GM21381 (cell line): ENCODE results near the gene MYL4.
A peak's percentile ranks its signal among the peaks of the same experiment; 100 is the strongest.
"Not testable (repeated sequence)": the region's sequence is repeated elsewhere in the genome, so short reads cannot be mapped to it uniquely, and the experiment has no call there.

Experiments
- ATAC-seq: cut with Tn5 transposase; IDR thresholded peaks from one replicate; pipeline ENCODE4 v1.9.1; 2021; ENCODE audit warnings: mild to moderate bottlenecking, moderate library complexity; ENCODE audit not compliant: unreplicated experiment

Gene MYL4

DNA sequence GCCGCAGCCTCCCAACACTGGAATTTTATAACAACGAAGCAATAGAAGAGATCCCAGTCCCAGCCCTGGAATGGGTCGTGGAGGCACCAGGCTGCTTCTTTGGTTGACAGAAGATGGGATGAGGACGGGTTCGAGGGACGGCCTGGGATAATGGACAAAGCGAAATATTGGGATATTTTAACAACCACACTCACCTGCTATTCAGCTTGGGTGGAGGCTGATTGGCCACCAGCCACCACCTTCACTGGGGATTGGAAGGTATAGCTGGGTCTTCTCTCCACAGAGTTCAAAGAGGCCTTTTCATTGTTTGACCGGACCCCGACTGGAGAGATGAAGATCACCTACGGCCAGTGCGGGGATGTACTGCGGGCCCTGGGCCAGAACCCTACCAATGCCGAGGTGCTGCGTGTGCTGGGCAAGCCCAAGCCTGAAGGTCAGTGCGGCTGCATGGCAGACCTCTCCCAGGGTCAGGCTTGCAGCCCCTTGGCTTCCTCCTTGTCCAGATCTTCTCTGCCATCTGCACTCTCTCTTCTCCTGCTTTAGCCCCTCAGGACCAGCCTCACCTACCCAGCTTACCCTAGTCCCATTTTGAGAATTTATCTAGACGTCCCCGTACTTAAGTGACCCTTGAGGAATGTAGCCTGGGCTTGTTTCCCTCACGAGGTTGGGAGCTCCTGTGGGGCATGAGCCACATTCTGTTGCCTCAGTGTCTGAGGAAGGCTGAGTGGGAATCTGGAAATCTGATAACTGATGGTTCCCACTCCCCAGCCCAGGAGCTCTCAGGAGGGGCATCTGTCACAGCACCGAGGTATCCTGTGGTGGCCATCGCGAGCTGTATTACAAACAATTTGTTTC lies 10.7 kb downstream of the MYL4 start:
- ATAC-seq = no peak

DNA sequence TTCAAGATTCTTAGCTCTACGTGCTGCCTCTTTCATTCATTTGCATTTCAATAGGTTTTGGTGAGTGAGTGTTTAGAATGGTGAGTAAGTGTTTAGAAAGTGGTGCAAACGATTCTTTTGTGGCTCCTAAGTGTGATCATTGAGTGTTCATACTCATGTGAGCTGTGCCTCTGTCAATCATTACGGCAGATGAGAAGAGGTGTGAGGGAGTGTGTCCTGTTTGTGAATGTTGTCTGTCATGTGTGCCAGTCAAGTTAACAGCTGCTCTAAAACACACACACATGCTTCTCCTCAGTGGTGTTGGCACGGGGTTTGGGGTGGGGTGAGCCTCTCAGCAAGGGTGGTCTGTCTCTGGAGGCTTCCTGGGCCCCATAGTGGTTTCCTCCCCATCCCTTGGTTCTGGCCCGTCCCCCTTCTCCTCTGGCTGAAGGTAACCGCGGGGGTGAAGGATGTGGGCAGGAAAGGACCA lies 11.4 kb downstream of the MYL4 start:
- no peak for ATAC-seq

DNA sequence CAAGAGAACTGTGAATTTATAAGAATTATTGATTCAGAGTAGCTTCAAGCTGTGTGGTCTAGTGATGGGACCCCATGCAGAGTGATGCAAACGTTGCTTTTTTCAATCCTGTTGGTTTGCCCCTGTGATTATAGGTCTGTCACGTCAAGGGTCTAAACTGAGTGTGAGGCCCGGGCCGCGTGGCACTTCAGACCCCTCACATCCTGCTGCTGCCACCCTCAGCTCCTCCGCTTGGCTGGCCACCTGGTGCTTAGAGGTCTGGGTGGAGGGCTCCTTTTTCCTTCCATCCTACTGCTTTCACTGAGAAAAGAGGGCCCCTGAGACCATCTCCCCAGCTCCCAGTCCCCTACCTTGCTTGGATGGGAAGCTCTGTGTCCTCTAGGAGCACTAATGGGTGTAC lies 12.0 kb downstream of the MYL4 start:
- ATAC-seq = no peak

DNA sequence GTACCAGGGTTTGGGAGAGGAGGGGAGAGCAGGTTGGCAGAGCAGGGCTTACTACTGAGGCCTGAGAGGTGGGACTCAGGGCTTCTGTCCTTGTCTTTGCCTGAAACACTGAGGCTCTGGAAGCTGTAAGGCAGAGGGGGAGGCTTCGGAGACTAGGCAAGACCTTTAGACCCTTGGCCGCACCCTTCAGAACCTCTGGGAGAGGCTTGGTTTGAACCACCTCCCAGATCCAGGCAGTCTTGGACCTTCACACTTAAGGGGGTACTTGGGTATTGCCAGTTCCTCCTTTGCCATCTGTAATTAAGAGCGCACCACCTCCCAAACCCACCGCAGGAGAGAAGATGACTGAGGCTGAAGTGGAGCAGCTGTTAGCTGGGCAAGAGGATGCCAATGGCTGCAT lies 12.9 kb downstream of the MYL4 start:
- no peak for ATAC-seq

DNA sequence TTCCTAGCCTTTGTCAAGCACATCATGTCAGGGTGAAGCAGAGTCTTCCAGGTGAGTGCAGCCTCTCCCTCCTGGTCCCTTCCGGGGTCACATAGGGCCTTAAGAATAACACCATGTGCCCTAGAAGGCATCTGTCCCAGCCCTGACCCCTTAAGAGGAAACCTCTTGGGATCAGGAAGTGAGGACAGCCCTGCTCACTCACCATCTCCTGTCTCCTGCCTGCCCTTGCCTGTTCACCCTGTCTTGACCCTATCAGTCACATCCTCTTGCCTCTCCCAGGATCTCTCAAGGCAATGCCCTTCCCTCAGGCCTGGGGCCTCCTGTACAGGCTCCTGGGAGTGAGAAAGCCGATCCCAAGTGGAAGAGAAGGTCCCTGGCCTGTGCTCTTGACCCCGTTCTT lies 13.9 kb downstream of the MYL4 start:
- no peak for ATAC-seq

DNA sequence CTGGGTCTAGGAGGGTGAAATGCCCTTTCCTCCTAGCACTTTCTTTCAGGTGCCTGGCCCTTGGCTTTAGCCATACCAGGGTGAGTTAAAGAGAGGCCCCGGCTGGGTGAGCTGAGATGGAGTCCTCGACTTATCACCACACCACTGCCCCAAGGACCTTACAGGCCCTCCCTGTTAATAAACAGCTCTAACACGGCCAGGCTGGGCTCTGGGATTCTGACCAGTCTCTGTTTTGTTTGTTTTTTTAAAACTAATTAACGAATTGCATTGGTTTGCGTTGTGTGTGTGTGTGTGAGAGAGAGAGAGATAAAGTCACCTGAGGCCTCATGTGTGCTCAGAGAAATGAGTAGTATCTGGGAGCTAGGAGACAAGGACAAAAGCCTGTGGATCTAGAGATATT lies 14.3 kb downstream of the MYL4 start:
- ATAC-seq = no peak

DNA sequence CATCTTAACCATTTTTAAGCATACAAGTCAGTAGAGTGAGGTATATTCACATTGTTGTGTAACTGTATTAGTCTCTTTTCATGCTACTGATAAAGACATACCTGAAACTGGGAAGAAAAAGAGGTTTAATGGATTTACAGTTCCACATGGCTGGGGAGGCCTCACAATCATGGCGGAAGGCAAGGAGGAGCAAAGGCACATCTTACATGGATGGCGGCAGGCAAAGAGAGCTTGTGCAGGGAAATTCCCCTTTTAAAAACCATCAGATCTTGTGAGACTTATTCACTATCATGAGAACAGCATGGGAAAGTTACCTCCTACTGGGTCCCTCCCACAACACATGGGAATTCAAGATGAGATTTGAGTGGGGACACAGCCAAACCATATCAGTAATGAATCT lies 14.9 kb downstream of the MYL4 start:
- ATAC-seq = not testable (repeated sequence)

DNA sequence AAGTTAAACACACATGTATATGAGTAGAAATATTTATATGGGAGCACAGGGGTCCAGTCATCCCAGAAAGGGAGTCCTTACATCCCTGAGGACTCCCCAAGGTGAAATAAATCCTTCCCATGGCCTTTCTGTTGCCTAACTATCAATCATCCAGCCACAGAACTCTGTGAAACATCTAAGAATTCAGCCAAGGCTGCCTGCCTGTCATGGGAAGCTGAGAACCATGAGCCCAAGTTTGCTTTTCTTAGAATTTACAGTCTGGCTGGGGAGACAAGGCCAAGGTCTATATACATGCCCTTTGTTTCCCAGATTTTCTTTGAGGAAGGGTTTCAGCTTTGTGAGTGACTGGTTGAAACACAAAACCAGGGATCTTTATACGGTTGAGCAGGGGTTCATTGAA lies 15.8 kb downstream of the MYL4 start:
- ATAC-seq = no peak

DNA sequence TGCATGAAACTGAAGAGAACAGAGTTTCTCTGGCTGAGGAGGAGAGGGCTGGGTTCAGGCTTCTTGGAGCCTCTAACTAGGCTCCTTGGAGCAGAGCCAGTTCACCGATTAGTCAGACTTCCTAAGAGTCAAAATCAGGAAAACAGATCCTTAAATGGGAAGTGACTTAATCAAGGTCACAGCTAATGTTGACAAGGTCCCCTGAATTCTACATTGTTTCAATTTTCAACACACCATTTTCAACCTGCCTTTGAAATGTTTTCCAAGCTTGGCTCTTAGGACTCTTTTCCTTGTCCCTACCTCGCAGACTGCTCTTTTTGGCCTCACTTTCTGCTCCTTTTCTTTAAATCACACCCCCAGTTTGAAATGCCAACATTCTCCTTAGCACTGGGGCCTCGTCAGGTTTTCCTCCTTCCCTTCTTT lies 16.3 kb downstream of the MYL4 start:
- no peak for ATAC-seq

DNA sequence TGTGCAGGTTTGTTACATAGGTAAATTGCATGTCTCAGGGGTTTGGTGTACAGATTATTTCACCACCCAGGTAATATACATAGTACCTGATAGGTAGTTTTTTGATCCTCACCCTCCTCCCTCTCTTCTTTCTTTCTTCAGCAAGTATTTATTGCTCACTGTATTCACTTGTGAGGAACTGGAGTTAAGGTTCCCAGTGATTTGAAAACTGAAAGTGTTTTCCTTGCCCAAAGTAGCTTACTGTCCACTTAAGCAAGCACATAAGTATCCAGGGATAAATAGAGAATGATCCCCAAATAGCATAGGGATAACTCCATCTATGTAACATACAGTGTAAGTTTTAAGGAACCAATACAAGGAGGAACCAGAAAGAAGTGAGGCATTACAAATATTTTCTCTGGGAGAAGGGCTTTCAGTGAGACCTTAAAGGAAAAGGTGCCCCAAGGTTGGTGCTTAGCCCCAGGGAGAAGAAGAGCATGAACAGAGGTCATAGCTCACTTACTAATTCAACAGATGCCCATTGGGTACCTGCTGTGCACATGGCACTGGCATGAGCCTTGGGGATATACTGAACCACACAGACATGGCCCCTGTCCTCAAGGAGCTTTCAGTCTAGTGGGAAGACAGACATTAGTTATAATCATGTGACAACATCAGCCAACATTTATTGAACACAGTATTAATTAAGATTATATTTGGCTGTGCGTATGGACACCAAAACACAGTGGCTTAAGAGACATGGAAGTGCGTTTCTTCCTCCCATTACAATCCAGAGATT lies 17.0 kb downstream of the MYL4 start:
- no peak for ATAC-seq

DNA sequence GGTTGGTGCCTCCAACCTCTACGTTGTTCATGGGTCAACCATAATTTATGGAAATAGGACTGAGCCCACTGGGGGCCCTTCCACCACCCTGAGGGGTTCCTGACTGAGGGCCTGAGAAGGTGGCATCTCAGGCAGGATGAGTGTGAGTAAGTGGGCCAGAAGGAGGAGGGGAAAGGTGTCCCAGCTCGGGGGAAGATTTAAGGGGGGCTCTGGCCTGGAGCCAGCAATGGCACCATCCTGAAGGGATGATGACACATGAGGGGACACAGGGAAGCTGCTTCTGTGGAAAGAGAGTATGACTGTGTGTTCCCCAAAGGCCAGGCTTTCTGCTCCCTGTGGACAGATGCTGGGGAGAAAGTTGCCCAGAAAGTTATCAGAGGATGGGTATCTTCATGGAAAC lies 18.7 kb downstream of the MYL4 start:
- no peak for ATAC-seq

DNA sequence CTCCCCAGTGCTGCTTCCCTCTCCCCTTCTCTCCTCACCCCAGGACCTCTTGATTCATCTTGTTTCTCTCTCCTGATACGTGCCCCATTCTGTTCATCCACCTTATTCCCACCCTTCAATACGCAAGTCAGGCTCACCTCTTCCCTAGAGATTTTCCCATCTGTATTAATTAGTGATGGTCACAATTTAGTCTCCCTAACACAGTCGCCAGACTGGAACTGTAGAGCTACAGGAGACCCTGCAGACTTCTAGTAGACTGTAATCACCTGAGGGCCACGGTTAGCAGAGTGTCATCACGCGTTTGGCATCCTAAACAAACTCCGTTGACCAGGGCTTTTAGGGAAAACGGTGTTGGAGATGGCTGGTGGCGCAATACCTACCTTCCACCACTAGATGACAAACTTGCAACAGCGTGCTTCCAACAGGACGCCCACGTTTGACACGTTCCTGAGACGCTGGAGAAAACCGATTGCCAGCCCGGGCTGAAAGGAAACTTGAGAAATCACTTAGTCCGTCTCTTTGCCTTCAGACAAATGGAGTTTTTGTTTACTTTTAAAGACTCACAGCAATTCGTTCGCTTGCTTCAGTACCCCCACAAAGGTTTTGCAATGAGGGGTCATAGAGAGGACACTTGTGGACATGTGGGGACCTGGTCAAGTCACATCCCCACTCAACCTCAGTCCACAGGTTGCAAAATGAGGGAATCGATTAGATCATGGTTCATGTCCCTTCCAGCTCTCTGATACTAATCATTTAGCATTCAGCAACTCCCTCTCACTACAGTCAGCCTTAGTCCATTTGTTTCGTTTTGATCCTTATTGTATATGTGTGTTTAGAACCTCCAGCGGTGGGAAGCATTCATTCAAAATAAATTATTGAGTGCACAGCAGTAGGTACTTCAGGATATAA lies 20.6 kb downstream of the MYL4 start:
- peak; percentile 92 for ATAC-seq

DNA sequence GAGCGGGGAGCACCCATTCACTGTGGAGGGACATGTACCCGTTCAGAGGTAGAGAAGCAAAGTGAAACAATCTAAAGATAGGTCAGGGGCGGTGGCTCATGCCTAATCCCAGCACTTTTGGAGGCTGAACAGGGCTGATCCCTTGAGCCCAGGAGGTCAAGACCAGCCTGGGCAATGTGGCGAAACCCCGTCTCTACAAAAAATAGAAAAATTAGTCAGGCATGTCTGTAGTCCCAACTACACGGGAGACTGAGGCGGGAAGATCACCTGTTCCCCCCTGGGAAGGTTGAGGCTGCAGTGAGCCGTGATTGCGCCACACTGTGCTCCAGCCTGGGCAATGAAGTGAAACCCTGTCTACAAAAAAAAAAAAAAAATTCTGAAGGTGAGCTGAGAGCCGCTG lies 21.7 kb downstream of the MYL4 start:
- no peak for ATAC-seq

DNA sequence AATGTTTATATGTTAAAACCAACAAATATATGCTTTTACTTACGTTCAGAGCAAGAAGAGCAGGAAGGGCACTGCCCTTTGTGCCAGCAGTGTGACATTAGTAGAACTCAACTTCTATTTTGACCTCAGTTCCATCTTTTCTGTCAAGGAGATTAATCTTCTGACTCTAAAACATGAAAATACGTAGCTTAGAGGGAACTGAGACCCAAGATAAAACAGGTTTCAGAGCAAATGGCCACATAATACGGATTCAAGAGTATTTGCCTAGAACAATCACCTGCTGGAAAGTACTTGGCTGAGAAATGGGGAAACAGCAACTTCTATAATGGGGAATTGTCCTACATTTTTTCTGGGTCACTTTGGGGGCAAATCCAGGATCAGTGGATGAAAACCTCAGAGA lies 22.2 kb downstream of the MYL4 start:
- no peak for ATAC-seq

DNA sequence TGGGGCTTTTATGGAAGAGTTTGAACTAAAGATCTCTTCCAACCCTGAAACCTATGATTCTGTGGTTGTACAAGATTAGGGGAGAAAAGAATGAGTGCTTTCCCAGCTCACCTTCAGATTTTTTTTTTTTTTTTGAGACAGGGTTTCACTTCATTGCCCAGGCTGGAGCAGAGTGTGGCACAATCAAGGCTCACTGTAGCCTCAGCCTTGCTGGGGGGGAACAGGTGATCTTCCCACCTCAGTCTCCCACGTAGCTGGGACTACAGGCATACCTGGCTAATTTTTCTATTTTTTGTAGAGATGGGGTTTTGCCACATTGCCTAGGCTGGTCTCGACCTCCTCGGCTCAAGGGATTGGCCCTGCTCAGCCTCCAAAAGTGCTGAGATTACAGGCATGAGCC lies 22.7 kb downstream of the MYL4 start:
- no peak for ATAC-seq

DNA sequence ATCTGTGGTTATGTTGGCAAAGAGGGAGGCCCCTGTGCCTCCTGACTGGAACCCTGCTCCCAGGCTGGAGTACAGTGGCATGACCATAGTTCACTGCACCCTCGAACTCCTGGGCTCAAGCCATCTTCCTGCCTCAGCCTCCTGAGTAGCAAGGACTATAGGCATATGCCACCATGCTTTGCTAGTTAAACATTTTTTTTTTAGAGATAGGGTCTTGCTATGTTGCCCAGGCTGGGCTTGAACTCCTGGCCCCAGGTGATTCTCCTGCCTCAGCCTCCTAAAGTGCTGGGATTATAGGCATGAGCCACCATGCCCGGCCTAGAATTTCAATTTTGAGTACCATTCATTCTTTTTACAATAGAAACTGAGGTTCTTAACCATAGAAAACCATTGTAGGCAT lies 23.3 kb downstream of the MYL4 start:
- ATAC-seq = no peak

DNA sequence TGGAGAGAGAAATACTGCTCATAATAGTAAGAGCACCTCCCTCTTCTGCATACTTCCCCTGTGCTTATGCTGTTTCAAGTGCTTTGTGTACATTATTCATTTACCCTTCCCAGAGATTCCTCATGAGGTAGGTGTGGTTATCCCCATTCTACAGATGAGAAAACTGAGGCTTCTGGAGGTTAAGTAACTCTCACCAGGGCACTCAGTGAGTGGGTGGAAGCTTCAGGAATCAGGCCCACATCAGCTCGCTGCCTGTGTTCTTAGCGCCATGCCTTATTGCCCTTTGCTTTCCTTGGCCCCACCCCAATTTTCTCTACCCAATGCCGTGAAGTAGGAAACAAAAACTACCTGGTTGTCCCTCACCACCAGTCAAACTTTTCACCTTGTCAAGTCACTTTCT lies 26.4 kb downstream of the MYL4 start:
- ATAC-seq = no peak

DNA sequence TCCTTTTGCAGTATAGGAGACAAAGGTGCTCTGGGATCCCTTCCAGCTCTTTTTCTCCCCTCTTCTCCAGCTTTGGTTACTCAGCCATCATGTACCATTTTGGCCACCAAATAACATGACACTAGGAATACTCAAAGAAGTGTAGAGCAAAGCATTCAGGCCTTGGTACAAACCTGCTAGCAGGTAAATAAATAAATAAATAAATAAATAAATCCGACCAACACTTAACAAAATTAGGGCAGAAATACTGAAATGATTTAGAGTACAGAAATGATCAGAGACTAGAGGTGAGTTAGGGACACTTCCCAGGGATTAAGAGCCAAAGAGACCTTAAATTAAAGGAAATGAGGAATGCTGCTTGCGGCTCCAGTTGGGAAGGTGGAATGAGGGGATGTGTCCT lies 26.8 kb downstream of the MYL4 start:
- no peak for ATAC-seq

DNA sequence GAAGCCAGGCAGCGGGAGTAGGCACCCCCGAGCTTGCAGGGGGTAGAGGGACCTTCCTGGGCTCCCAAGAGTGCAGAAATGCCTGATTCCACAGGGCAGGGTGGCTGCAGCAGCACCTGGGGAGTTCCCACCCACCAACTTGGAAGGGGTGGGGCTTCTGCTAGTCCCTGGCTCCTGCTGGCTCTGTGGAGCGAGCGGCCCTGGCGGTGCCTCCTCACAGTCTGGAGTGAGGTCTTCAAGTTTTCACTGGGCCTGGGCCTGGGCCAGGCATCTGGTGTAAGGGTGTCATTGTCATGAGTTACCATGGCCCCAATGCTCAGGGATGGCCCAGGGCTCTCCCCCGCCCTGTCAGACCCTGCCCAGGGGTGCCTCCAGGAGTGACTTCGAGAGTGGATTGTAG lies 28.7 kb downstream of the MYL4 start:
- ATAC-seq = no peak

DNA sequence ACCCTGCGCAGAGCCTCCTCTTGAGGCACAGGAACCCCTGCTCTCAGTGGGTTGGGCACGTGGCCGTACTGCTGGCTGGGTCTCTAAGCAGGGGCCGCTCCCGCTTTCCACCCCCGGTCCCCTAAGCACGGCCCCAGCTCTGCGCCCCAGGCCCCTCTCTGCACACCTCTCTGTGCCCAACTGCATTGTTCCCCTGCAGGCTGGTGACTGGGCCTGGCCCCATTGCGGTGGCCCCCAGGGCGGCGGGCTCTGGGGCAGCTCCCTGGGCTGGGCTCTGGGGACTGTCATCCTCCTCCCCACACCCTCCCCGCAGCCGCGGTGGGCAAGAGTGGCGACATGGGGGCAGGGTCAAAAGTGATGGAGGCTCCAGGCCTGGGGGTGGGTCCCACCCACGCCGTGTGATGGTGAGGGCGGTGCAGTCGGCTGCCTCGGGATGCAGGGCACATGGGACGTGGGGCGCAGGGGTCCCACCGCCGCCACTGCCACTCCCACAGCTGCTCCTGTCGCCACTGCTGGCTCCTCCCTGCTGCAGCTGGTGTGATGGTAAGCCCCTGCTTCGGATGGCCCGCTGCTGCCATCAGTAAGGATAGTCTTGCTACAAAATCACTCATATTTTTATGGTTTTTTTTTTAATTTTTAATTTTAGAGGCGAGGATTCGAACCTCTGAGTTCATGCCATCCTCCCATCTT lies 29.3 kb downstream of the MYL4 start:
- ATAC-seq = no peak

DNA sequence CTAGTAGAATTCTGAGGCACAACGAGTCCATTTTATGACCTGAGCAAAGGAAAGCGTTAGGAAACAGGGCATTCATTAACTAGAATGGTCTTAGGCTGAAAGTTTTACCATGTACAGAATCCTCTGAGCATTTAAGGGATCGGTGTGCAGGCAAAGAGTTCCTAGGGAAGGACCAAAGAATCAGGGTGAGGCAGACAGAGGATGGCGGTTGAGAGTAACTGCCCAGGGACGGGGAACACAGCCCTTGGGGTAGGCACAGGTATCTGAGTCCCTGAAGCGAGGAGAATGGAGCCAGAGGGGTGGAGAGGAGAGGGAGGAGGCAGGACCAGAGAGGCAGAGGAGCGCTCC lies 30.4 kb downstream of the MYL4 start:
- no peak for ATAC-seq
